Right lung (tissue), 5 donors: ENCODE measurements around the gene KLK4. TPM values are rescaled to one million over a fixed set of nuclear protein-coding genes. Genes with fewer than 3 reads are reported as not detected.
"Not testable (repeated sequence)": the region's sequence is repeated elsewhere in the genome, so short reads cannot be mapped to it uniquely, and the experiment has no call there.

ENCODE experiments used
- DNase-seq, 2 donors: peaks; one replicate each; pipeline ENCODE4 v3.0.0-alpha.2; 2013
- polyA plus RNA-seq, 5 donors: library from polyadenylated mRNA; unstranded; fragments of 120-200 nt; gene quantifications; one replicate each; pipeline versions ENCODE4 v1.2.1 to v1.2.3, GENCODE V29; 2013; ENCODE audit warnings: inconsistent platforms in 1 of 5, low replicate concordance in 1 of 5; ENCODE audit not compliant: insufficient read length in 5 of 5, insufficient read depth in 1 of 5

Gene KLK4
- polyA plus RNA-seq, 5 donors, result not detected

DNA sequence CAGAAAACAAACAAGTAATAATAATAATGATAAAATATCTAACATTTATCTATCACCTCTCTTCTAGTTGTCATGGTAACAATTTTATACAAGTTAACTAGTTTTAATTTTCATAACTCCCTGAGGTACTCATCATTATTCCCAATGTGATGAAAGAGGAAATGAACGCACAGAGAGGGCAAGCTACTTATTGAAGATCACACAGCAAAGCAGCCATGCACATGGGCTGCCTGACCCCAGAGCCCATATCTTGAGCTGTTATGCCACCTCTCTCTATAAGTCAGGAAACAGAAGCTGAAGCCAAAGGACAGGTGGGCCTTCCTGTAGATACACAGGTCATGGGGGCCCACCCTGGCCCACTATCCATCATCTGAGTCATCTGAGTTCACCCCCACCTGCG is 4.9 kb upstream of the KLK4 start:
- DNase-seq, result no peak

DNA sequence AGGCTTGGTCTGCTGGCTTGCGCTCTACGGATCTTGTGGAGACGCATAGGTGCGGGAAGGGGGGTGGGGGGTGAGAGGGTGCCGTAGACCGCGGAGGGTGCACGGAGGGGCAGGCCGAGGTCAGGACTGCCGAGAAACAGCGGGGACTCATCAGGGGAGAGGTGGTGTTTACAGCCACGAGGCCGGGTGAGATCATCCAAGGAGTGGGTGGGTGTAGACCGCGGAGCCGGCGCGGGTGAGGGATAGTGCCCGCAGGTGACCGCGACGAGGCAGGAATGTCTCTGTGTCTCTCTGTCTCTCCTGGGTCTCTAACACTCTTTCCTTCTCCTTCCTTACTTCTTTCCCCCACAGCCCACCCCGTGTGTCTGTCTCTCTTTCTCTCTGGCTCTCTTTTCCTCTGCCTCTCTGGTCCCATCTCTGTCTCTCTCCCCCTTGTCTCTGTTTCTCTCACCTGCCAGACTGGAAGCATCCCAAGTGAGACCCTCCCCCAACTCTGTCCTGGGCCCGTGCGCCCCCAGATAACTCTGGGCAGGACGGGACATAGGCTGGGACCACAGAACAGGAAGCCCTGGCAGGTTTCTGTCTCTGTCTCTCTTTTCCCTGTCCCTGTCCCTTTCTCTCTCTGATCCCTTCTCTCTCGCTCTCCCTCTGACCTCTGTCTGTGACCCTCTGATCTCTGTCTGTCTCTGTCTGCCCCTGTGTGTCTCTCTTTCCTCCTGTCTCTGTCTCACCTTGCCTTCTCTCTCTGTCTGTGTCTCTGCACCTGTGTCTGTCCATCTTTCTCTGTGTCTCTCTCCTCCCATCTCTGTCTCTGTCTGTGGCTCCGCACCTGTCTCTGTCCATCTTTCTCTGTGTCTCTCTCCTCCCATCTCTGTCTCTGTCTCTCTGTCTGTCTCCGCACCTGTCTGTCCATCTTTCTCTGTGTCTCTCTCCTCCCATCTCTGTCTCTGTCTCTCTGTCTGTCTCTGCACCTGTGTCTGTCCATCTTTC is 1.8 kb upstream of the KLK4 start:
- DNase-seq, result no peak

DNA sequence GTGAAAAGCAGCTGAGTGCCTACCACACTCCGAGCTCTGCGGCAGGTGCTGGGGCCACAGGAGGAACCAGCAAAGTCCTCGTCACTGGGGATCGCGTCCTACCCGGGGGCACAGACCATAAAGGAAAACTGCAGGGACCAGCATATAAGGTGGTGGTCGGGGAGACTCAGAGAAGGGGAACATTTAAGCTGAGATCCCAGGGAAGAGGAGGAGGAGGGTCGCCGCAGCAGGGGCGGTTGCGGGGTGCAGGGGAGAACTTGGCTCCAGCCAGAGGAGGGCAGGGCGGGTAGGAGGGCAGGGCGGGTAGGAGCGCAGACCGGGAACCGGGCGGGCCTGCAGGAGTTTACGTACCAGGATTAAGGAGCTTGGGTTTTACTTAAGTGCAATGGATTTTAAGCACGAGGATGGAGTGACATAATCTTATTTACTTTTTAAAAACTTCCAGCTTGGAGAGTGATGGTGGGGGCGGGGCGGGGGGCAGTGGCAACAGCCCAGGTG is 956 bp upstream of the KLK4 start:
- DNase-seq, result no peak

DNA sequence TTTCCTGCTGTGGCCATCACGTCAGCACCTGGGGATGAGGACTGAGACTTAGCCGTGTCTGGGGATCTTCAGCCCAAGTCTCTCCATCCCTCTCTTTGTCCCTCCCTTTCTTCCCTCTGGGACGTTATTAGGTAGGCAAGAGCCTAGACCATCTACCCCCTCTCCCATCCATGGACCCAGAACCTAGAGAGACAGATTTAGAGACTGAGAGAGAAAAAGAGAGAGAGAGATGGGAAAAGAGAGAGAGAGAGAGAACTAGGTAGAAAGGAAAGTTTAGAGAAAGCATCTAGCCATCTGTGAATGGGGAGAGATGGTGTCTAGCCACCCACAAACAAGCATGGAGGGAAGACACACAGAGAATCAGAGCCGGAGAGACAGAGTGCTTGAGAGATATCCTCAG is 473 bp downstream of the KLK4 start:
- no peak for DNase-seq

DNA sequence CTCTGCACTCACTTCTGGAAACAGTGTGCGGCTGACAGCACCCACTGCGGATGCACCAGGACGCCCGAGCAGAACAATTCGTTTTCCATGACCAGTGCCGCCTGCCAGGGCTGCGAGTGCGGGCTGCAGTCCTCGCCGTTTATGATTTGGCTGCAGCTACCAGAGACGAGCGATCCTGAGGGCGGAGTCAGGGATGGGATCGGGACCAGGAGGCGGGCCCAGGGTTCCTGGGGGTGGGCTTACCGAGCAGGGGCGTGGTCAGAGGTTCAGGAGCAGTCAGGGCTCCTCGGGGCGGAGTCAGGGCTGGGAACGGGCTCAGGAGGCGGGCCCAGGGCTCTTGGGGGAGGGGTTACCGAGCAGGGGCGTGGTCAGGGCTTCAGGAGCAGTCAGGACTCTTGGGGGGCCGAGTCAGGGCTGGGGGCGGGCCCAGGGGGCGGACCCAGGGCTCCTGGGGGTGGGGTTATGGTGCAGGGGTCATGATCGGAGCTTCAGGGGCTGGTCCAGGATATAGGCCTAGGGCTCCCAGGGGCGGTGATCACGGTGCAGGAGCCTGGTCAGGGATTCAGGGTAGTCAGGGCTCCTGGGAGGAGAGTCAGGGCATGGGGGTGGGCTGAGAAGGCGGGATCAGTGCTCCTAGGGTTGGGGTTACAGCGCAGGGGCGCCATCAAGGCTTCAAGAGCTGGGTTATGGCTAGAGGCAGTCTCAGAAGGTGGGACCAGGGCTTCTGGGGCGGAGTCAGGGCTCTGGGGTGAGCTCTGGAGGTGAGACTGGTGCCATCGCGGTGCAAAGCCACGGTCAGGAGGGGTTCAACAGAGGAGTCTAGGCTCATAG is 1.7 kb downstream of the KLK4 start:
- no peak for DNase-seq

DNA sequence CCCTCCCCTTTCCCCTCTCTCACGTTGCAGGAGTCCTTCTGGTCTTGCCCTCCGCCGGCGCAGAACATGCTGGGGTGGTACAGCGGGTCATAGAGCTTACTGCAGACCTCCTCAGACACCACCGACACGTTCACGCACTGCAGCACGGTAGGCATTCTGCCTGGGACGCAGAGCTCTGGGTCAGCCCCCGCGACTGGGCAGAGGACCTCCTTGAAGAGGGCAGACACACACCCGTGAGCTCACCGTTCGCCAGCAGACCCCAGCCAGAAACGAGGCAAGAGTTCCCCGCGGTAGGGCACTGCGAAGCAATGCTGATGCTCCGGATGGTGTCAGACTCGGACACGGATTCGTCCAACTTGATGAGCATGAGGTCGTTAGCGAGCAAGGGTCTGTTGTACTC is 2.9 kb downstream of the KLK4 start:
- DNase-seq, result no peak

DNA sequence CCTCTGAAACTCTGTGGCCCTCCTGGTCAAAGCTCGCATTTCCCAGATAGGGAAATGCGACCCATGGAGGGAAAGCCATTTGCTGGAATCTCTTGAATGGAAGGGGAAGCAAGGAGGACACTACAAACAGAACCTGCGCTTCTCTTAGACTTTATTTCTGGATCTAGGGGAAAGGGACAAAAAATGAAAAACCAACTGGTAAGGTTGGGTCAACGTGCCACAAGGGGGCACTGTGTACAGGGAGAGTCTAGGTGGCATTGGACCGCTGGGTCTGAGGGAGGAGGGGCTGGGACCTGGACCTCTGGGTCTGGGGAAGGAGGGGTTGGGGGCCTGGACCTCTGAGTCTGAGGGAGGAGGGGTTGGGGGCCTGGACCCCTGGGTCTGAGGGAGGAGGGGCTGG is 5.0 kb downstream of the KLK4 start:
- DNase-seq, result no peak

DNA sequence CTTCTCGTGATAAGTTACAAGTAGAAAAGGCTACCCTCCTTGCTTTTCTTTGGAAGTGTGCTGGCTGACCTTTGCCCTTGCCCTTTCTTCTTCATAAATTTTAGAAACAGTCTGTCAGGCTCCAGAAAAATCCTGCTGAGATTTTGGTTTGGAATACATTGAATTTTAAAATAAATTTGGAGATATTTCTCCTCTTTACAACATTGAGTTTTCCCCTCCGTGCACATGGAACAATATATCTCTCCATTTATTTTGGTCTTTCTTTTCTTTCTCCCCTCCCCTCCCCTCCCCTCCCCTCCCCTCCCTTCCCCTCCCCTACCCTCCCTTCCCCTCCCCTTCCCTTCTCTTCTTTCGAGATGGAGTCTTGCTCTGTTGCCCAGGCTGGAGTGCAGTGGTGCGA is 8.6 kb downstream of the KLK4 start:
- no peak for DNase-seq

DNA sequence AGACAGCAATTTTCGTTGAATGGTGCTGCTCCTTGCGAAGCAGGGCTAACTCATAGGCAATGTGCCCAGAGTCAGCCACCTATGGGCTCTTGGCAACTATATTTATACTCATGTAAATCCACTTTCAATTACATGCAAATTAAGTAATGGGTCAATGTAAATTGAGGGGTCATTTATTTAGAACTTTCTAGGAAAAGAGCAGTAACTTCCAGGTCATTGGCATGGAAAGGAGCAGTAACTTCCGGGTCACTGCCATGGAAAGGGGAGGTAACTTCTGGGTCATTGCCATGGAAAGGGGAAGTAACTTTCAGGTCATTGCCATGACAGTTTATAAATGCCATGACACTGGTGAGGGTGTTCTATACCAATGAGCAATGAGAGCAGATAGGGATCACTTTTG is 11.6 kb downstream of the KLK4 start:
- DNase-seq, result no peak

DNA sequence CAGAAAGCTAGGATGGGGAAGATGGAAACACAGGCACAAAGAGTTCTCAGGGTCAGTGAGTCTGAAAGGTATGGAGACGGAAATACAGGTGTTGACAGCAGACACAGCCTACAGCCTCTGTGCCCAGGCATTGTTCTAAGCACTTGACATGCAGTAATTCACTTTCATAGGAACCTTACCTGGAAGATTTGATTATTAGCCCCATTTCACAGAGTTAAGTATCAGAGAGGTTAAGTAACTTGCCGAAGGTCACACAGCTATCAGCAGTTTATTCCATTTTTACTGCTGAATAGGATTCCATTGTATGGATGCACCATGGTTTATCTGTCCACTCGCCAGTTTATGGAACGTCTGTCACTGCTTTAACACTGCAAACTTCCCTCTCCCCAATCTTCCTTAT is 13.2 kb downstream of the KLK4 start:
- DNase-seq, result no peak

DNA sequence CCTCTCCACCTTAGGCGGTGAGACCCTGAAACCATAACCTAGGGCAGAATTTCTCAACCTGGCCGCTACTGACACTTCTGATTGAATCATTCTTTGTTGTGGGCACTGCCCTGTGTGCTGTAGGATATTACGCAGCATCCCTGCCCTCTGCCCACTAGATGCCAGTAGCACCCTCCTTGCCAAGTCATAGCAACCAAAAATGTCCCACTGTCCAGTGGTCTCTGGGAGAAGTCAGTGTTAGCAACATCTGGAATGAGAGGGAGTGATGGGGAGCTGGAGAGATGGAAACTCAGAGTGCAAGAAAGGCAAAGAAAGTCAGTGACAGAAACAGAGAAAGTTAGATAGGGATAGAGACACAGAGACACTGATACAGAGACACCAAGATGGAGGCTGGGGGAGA is 13.6 kb downstream of the KLK4 start:
- DNase-seq, result no peak

DNA sequence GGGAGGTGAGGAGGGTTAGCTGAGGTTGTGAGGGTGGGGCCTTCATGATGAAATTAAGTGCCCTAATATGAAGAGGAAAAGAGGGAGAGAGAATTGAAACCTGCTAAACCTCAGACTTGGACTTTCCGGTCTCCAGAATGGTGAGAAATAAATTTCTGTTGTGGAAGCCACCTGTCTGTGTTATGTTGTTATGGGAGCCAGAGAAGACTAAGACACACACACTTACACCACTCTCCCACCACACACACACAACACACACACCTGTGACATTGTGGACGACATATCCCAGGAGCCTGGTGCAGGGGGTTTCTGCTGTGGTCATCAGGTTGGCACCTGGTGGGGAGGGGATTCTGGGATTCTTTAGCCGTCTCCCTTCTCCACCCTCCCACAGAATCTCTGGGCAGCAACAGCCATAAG is 14.0 kb downstream of the KLK4 start:
- no peak for DNase-seq

DNA sequence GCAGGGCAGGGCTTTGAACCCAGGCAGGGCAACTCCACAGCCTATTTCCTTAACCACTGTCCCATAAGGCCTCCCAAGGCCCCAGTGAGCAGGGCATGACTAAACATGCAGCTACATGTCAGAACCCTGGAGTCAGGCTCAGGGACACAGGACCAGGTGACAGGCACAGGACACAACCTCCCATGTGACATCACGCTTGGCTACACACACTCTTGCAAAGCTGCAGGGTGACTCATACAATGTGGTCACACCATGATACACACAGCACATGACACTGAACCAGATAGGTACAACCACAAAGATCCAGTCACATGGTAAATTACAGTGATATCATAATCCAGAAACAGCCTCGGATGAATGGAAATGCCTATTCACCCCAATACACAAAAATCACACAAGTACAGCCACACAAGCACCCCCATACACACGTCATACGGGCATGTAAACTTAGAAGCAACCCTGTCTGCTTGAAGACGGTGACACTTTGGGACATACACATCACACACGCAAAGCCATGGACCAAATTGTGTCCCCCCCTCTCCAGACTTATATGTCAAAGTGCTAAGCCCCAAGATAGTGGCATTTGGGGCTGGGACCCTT is 14.5 kb downstream of the KLK4 start:
- no peak for DNase-seq

DNA sequence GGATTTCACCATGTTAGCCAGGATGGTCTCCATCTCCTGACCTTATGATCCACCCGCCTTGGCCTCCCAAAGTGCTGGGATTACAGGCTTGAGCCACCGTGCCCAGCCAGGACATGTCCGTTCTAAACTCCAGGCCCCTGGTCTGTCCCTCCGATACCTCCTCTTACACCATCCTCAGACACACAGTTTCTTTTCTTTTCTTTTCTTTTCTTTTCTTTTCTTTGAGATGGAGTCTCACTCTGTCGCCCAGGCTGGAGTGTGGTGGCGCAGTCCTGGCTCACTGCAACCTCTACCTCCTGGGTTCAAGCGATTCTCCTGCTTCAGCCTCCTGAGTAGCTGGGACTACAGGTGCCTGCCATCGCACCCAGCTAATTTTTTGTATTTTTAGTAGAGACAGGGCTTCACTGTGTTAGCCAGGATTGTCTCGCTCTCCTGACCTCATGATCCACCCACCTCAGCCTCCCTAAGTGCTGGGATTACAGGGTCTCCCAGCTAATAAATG is 15.1 kb downstream of the KLK4 start:
- not testable (repeated sequence) for DNase-seq

DNA sequence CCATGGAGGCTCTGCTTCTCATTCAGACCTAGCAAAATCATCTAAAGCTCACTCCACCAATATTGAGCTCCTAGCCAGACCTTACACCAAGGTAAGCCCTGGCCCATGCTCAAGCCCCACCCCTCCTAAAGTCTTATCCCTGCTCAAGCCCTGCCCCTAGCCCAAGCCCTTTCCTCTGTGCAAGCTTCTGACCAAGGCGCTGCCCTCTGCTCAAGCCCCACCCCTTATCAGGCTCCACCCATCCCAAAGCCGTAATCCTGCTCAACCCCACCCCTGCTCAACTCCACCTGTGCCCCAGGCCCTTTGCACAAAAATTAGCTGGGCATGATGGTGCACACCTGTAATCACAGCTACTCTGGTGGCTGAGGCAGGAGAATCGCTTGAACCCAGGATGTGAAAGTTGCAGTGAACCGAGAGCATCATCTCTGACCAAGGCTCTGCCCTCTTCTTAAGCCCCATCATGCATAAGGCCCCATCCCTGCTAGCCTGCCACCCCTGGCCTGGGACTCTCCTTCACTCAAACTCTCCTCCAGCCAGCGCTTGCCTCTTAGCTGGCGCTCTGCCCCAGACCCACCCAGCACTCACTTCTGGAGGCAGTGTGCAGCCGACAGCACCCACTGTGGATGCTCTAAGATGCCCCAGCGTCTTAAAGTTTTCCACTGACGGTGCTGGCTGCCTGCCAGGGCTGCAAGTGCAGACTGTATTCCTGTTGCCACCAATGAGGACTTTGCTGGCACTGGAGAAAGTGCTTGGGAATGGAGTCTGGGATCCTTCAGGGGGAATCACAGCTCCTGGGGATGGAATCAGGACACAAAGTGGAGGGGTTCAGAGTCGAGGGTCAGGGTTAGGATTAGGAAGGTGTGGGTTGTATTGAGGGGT is 16.5 kb downstream of the KLK4 start:
- no peak for DNase-seq

DNA sequence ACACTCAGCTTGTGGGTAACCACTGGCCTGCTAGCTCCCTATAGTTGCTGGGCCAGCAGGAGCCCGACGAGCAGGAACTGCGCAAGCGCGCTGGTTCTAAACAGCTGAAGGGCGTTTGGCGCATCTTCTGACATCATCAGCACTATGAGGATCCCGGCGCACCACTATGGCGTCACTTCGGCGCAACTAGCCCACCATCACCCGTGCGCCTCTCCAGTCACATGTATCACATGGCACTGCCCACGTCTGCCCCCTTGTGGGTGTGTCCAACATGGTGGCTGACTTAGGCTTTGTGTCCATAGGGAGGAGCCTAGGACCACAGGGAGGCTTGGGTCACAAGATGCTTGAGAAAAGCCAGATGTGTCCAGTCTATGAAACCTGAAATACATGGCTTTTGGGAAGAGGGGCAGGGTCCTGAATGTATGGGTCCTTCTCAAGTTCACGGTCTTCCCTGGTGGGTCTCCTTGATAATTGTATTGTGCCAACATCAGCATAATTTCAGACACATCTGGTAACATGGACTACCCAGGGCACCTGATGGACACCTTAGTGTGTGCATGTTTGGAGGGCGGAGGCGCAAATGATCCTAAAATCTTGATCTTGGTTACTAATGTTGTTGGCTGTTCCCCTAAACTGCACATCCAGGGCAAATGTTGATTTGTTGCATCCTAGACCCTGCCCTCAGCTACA is 18.0 kb downstream of the KLK4 start:
- DNase-seq, result no peak

DNA sequence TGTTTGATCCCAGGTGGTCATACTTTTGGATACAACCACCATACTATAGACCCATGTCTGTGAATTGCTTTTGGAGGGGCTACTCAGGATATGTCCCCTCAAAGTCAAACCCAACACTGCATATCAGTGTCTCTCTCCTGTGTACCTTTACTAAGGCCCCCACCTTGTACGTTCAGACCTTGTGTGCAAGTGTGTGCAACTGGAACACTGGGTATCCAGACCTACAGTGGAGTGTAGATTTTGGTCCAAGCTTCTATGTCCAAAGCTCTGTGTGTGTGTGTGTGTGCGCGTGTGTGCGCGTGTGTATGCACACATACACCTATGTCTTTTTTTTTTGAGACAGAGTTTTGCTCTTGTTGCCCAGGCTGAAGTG is 20.0 kb downstream of the KLK4 start:
- no peak for DNase-seq

DNA sequence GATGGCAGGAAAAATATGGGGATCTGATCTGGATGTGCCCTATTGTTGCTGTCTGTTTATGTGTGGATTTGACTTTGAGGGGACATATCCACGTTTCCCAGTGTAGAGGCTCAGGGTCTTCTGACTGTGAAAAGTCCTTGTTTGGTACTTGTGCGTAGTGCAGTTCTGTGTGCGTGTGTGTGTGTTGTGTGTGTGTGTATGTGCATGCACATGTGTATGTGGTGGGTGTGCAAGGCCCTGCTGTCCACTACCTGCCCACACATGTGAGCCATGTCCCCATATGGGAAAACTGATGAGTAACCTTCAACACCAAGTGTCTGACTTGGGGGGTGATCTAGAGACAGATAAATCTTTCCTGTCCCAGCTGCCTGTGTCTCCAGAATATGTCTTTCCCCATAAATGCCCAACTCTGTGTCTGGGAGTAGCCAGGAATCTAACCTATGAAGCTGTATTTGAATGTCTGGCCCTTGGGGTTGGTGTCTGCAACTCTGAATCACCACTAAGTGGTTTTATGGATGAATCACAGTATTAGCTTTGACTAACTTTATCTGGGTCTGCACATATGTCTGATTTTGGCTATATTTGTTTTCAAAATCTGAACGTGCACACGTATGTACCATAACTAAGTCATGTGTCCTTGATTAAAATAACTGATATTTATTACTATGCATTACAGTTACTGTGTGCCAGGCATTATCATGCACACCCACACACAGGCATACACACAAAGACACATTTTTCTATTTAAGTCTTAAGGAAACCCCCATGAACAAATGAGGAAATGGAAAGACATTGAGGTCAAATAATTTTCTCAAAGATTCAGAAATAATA is 20.6 kb downstream of the KLK4 start:
- DNase-seq, result no peak

DNA sequence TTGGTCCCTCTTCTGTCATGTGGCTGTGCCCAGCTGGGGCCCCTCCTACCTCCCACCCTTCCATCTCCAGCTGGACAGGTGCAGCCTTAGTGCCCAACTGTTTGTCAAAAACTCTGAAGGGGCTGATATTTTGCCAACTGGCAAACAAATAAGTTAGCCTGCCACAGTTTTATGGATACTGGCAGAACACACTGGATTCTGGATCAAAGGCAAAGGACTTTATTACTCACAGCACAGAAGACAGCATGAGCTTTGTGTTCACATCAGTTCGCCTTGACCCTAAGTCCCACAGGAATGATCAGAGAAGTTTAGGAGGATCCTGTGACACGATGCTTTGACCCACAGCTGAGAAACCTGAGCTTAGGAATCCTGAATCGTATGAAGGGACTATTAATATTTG is 21.6 kb downstream of the KLK4 start:
- DNase-seq, result no peak

DNA sequence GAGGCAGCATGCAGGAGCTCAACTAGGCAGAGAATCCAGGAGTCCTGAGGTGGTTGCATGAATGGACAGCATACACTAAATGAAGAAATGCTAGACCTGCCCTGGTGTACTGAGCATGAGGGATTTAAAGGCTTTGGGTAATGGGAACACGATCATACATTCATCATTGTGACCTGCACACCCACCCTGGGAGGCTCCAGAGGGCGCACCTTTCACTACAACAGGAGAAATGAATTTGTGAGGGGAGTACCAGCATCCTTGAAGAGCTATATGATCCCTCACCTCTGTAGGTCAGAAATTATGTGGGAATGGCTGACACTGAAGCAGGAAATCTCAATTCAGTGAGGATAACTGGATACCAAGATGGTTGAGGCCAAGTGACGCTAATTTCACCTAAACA is 29.0 kb downstream of the KLK4 start:
- no peak for DNase-seq
